ENCODE results near the gene SETD3. TPM values are rescaled to one million over a fixed set of nuclear protein-coding genes. Genes with fewer than 3 reads are reported as not detected.

Gene SETD3
- total and polyA plus RNA-seq, 2 of the 8 experiments (the other 6 are each of a cell fraction or from before 2014, with no cell fraction given), result 24.0 to 64.0 TPM

DNA sequence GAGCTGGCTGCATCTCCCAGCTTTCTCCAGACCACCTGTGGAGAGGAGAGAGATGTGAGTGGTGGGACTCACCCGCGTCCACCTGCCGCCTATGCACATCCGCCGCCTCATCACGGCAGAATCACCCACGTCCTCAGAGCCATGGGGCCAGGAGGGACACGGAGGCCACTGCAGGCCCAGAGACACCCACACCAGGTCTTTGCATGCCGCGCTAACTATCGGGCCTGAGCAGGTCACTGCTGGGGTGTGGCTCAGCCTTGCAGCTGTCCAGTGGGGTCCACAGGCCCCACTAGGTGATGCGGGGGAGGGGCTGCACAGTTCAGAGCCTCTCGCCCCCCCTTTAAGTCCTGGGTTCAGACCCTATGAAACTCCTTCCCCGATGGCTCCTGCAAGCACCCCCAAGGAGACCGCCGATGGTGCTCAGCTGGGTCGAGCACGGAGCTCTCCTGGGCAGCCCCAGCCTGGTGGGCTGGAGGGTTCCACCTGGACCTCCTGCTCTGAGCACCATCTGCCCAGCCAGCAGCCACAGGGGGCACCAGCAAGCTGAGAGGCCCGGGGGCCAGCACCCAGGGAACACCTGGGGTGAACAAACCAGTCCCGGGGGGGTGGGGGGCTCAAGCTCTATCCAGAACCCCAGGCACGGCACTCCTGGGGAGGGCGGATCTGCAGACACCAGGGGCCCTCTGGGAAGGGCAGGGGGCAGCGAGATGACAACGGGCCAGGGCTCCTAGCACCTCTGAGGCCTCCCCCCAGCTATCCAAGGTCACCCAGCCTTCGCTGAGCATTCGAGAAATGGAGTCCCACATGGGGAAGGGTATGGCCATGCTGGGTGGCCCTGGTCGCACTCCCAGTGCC, 34.9 kb upstream of the SETD3 start:
- Histone ChIP-seq H3K56ac (replicated peaks; ENCODE audit: insufficient read length, low read depth, low read length) (no peak overlapping the region), H4K20me1 (replicated peaks in 1 of 2; ENCODE audit: control insufficient read depth in 1 of 2, insufficient read depth in 2 of 2, low read length in 2 of 2) (peaks cover 3 to 7% of the 10 kb centered on the region in 2 experiments), H3K27me3 (replicated peaks in 1 of 4; ENCODE audit: control insufficient read depth in 3 of 4, extremely low read depth in 1 of 4, insufficient read depth in 3 of 4, low read length in 3 of 4) (no peaks in the 10 kb centered on the region; a peak in 1 of 7 replicates), H2BK120ac (replicated peaks; ENCODE audit: low read depth, low read length) (no peak overlapping the region), H2AFZ (ENCODE audit: low read length) (no peak overlapping the region), H3K9ac (replicated peaks in 1 of 4; ENCODE audit: extremely low read depth in 1 of 4, low read depth in 3 of 4, low read length in 3 of 4) (no peak overlapping the region), H3K79me1 (ENCODE audit: low read depth, low read length) (no peaks in the 10 kb centered on the region; the same call in none of the 2 replicates), H4K91ac (replicated peaks; ENCODE audit: insufficient read length, low read length) (no peak overlapping the region), H3K4me3 (ENCODE audit: extremely low read depth in 1 of 4, insufficient read depth in 2 of 4, low read depth in 3 of 4, low read length in 4 of 4) (no peak overlapping the region), H2BK15ac (ENCODE audit: low read length) (no peak overlapping the region), H3K4me2 (ENCODE audit: insufficient read depth in 1 of 2, low read depth in 2 of 2, low read length in 2 of 2) (no peak overlapping the region), H3K4ac (replicated peaks; ENCODE audit: insufficient read length, low read depth, low read length) (no peak overlapping the region), H2BK20ac (ENCODE audit: low read length) (no peak overlapping the region), H3K4me1 (replicated peaks in 1 of 4; ENCODE audit: control insufficient read depth in 3 of 4, insufficient read depth in 4 of 4, low read length in 3 of 4) (peaks cover 0 to 5% (median 1%) of the 10 kb centered on the region in 4 experiments; a peak in 3 of 7 replicates), H4K5ac (ENCODE audit: insufficient read length, low read depth, low read length) (no peak overlapping the region), H3K23me2 (ENCODE audit: low read depth, low read length) (no peaks in the 10 kb centered on the region), H2BK5ac (ENCODE audit: low read depth, low read length) (no peak overlapping the region), H3K79me2 (ENCODE audit: control insufficient read depth in 1 of 2, insufficient read depth in 2 of 2, low read length in 2 of 2) (0 out of 4 replicates have a peak, but pooled peaks cover 0 to 2% of the 10 kb centered on the region in 2 experiments), H3K27ac (ENCODE audit: low read depth, low read length) (no peak overlapping the region), H2BK12ac (ENCODE audit: low read depth, low read length) (no peak overlapping the region), H3K36me3 (ENCODE audit: control insufficient read depth in 2 of 4, insufficient read depth in 4 of 4, low read length in 3 of 4) (peaks cover 0 to 11% (median 0%) of the 10 kb centered on the region in 4 experiments; a peak in 2 of 8 replicates), H4K8ac (ENCODE audit: extremely low read depth, insufficient read depth, low read length) (peak overlapping the region; percentile 39; the same call in 1 of the 2 replicates), H3K14ac (ENCODE audit: insufficient read length) (no peak overlapping the region), H3K18ac (ENCODE audit: extremely low read depth, low read length) (no peak overlapping the region), H3K23ac (ENCODE audit: insufficient read length) (no peak overlapping the region), H2AK5ac (ENCODE audit: low read depth, low read length) (no peak overlapping the region), H3K9me3 (ENCODE audit: insufficient read depth in 2 of 2, low read depth in 1 of 2, low read length in 1 of 2) (no peaks in the 10 kb centered on the region)
- no peak for DNase-seq (ENCODE audit: low read depth in 1 of 2, low spot score in 2 of 2)
- ChIA-PET CTCF (ENCODE audit: partially characterized antibody) (interaction anchor here (0.7 to 3.8 kb wide), 7 partner anchors 12 to 172 kb away, joined by 3 to 32 read pairs (median 14); no protein-coding TSS in a partner anchor), POLR2A (ENCODE audit: partially characterized antibody) (interaction anchor here (0.6 to 2.1 kb wide), 7 partner anchors 8 to 129 kb away, joined by 3 to 5 read pairs (median 3); partner anchors contain the start of genes CCNK and SETD3)
- 91% methylated on average over 25 of the region's 27 CpGs; no CpG with 5 or more reads in 1 of the 2 experiments for WGBS, 2 experiments (ENCODE audit: extremely low coverage in 1 of 2, insufficient coverage in 1 of 2, insufficient read length in 1 of 2, insufficient replicate concordance in 2 of 2, low coverage in 1 of 2, low lambda C conversion rate in 2 of 2, missing lambda C conversion rate in 1 of 2)
- no peak for FAIRE-seq
- TF ChIP-seq GTF2F1 (IDR thresholded peaks at IDR 0.05; ENCODE audit: borderline replicate concordance, low read depth, low read length) (no peak), EGR1 (IDR thresholded peaks at IDR 0.05; ENCODE audit: borderline replicate concordance, low read depth, low read length) (no peak)

Measured in H1 (cell line).